ENCODE measurements around the gene TMEM184A. TPM values are rescaled to one million over a fixed set of nuclear protein-coding genes. Genes with fewer than 3 reads are reported as not detected.

TMEM184A gene
- total and polyA plus RNA-seq, 2 of the 4 experiments (the other 2 are of a cell fraction): 0.36 to 1.9 TPM

DNA sequence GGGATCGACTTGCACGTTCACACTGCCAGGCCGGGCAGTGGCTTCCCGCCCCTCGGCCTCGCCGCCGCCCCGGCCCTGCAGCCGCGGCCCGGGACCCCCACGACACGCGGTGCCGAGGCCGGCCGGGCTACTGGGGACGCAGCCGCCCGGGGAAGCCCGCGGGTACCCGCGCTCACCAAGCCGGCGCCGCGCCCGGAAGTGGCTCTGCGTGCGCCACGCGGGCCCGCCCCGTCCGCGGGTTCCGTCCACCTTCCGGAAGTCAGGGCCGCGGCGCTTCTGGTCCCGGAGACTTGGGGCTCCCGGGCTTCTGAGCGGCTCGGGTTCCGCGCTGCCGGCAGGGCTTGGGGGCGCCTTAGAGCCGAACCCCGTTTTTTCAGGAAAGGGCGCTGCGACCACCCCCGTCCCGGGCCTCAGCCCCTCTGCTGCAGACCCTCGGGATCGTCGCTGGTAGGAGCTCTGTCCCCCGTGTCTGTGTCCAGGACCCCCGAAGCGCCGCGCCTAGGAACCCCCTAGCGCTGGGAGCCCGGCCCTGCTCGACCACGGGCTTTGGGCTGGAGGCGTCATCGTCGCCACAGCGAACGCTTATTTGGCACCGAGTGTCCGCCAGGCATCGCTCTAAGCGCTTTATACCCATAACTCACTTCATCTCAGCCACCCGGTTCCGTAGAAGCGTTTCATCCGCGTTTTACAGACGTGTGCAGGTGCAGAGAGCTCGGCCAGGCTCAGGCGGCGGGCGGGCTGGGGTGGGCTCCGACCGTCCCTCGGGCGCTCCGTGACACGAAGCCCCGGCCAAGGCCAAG, 14.0 kb upstream of the TMEM184A start, which contains the start of gene PSMG3:
Gene PSMG3 (minus strand): TSS at position 200 of the 800 bp plus-strand sequence. CDS start 693 bp downstream, outside the sequence.
- H3K9me3 ChIP-seq (ENCODE audit: control insufficient read depth, insufficient read depth, low read length): no peaks in the 10 kb centered on the region
- peaks cover 15% of the 10 kb centered on the region for H3K36me3 ChIP-seq (ENCODE audit: control insufficient read depth, insufficient read depth, low read length)
- peak within 1 kb of the TSS; percentile 68 for H2BK120ac ChIP-seq (ENCODE audit: low read depth, low read length)
- ChIA-PET CTCF (no interaction called here), POLR2A (ENCODE audit: unreplicated experiment) (interaction anchor here (0.5 kb wide), 1 partner anchor 166 kb away, joined by 3 read pairs; no protein-coding TSS in a partner anchor)
- peak within 1 kb of the TSS; percentile 95 for H4K91ac ChIP-seq (ENCODE audit: insufficient read depth, low read depth, low read length)
- peak within 1 kb of the TSS; percentile 58; the same call in 1 of the 3 replicates for H2BK15ac ChIP-seq (ENCODE audit: low read depth, low read length)
- peak; percentile 45; the same call in 1 of the 2 replicates for TF ChIP-seq MXI1 (IDR thresholded peaks at IDR 0.05; ENCODE audit: borderline replicate concordance, low read depth, low read length)
- TF ChIP-seq, protein P1, sequence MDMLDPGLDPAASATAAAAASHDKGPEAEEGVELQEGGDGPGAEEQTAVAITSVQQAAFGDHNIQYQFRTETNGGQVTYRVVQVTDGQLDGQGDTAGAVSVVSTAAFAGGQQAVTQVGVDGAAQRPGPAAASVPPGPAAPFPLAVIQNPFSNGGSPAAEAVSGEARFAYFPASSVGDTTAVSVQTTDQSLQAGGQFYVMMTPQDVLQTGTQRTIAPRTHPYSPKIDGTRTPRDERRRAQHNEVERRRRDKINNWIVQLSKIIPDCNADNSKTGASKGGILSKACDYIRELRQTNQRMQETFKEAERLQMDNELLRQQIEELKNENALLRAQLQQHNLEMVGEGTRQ (IDR thresholded peaks at IDR 0.05; ENCODE audit: low read depth, low read length): 0 out of 2 replicates have a peak, but pooled peaks have one; percentile 18
- TF ChIP-seq, protein P2, sequence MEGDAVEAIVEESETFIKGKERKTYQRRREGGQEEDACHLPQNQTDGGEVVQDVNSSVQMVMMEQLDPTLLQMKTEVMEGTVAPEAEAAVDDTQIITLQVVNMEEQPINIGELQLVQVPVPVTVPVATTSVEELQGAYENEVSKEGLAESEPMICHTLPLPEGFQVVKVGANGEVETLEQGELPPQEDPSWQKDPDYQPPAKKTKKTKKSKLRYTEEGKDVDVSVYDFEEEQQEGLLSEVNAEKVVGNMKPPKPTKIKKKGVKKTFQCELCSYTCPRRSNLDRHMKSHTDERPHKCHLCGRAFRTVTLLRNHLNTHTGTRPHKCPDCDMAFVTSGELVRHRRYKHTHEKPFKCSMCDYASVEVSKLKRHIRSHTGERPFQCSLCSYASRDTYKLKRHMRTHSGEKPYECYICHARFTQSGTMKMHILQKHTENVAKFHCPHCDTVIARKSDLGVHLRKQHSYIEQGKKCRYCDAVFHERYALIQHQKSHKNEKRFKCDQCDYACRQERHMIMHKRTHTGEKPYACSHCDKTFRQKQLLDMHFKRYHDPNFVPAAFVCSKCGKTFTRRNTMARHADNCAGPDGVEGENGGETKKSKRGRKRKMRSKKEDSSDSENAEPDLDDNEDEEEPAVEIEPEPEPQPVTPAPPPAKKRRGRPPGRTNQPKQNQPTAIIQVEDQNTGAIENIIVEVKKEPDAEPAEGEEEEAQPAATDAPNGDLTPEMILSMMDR (conservative IDR thresholded peaks at IDR 0.05; ENCODE audit: low read depth, low read length): peak; percentile 17; the same call in 1 of the 2 replicates
- peak; percentile 88 for TF ChIP-seq CHD1 (IDR thresholded peaks at IDR 0.05; ENCODE audit: low read depth, low read length)
- no peak for TF ChIP-seq CEBPB (IDR thresholded peaks at IDR 0.05; ENCODE audit: low read depth, low read length)
- TF ChIP-seq POLR2A (IDR thresholded peaks at IDR 0.05; ENCODE audit: low read depth, low read length): peak; percentile 75
- TF ChIP-seq, protein P3, sequence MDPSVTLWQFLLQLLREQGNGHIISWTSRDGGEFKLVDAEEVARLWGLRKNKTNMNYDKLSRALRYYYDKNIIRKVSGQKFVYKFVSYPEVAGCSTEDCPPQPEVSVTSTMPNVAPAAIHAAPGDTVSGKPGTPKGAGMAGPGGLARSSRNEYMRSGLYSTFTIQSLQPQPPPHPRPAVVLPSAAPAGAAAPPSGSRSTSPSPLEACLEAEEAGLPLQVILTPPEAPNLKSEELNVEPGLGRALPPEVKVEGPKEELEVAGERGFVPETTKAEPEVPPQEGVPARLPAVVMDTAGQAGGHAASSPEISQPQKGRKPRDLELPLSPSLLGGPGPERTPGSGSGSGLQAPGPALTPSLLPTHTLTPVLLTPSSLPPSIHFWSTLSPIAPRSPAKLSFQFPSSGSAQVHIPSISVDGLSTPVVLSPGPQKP (IDR thresholded peaks at IDR 0.05; ENCODE audit: borderline replicate concordance, low read depth, low read length): no peak
- 0 out of 2 replicates have a peak, but pooled peaks have one; percentile 11 for TF ChIP-seq BHLHE40 (IDR thresholded peaks at IDR 0.05; ENCODE audit: low read depth, low read length)
- TF ChIP-seq MAZ (IDR thresholded peaks at IDR 0.05; ENCODE audit: borderline replicate concordance, low read depth, low read length): peak; percentile 63; the same call in 1 of the 2 replicates
- ATAC-seq (ENCODE audit: low read depth): peak; percentile 87
- peak within 1 kb of the TSS; percentile 97 for H2AFZ ChIP-seq (replicated peaks; ENCODE audit: low read length, poor library complexity)
- in situ Hi-C loops (cut with MboI; ENCODE audit: low sequenced_read_pairs): loop anchor here (10.0 kb wide), 1 partner anchor 635 kb away; no protein-coding TSS in a partner anchor
- peak within 1 kb of the TSS; percentile 87 for H2AK9ac ChIP-seq (replicated peaks; ENCODE audit: low read depth, low read length, poor library complexity)
- WGBS, 2 experiments (ENCODE audit: extremely low coverage in 2 of 2, insufficient read length in 1 of 2): 0% methylated on average over 32 of the region's 95 CpGs; no CpG with 5 or more reads in 1 of the 2 experiments
- peak within 1 kb of the TSS; percentile 98 for H3K4ac ChIP-seq (ENCODE audit: low read depth, low read length)
- 0 out of 2 replicates have a peak within 1 kb of the TSS, but pooled peaks have one; percentile 53 for H2BK20ac ChIP-seq (ENCODE audit: low read depth, low read length)
- peaks cover 17% of the 10 kb centered on the region for H3K9me1 ChIP-seq (ENCODE audit: insufficient read depth, low read length)
- H2AK5ac ChIP-seq (ENCODE audit: low read depth, low read length): peak within 1 kb of the TSS; percentile 83
- no peaks in the 10 kb centered on the region for H3K27me3 ChIP-seq (ENCODE audit: control insufficient read depth, insufficient read depth, low read length)
- H3K4me2 ChIP-seq (ENCODE audit: low read depth, low read length): peak within 1 kb of the TSS; percentile 95
- H3K27ac ChIP-seq (ENCODE audit: insufficient read depth, low read length): peak within 1 kb of the TSS; percentile 96
- H3K4me3 ChIP-seq (ENCODE audit: insufficient read depth, low read depth, low read length): peak within 1 kb of the TSS; percentile 92
- H3K79me1 ChIP-seq (ENCODE audit: low read depth in 1 of 2, low read length in 2 of 2): peaks cover 25 to 55% of the 10 kb centered on the region in 2 experiments; a peak in 3 of 4 replicates
- intact Hi-C loops (cut with micrococcal nuclease): loop anchor here (2.0 kb wide), 1 partner anchor 33 kb away; no protein-coding TSS in a partner anchor
- no peaks in the 10 kb centered on the region; the same call in 1 of the 2 replicates for H4K20me1 ChIP-seq (ENCODE audit: insufficient read depth, low read length)
- dilution Hi-C loops (cut with HindIII; ENCODE audit: low sequenced_read_pairs, unreplicated experiment): no loop called here
- DNase-seq: peak; percentile 89
- peak within 1 kb of the TSS; percentile 90 for H2BK5ac ChIP-seq (ENCODE audit: low read depth, low read length, poor library complexity, severe bottlenecking)
- H3K9ac ChIP-seq (ENCODE audit: low read depth, low read length): peak within 1 kb of the TSS; percentile 98
- H3K18ac ChIP-seq (ENCODE audit: low read depth, low read length): peak within 1 kb of the TSS; percentile 47; the same call in 1 of the 2 replicates
- H4K5ac ChIP-seq (ENCODE audit: low read depth, low read length): peak within 1 kb of the TSS; percentile 96
- peak within 1 kb of the TSS; percentile 79 for H3K56ac ChIP-seq (ENCODE audit: extremely low read depth, insufficient read depth, low read length)
- H3K4me1 ChIP-seq (ENCODE audit: control insufficient read depth, insufficient read depth, low read length): peaks cover 14% of the 10 kb centered on the region
- peak within 1 kb of the TSS; percentile 88 for H3K23ac ChIP-seq (ENCODE audit: low read depth, low read length)
- peak within 1 kb of the TSS; percentile 98 for H3K14ac ChIP-seq (replicated peaks; ENCODE audit: low read depth, low read length)
- H4K8ac ChIP-seq (ENCODE audit: low read depth in 2 of 2, low read length in 2 of 2): peak within 1 kb of the TSS; percentile 95 to 98
- no TSS peak for BruUV-seq (replicated peaks)
